Measurements from ENCODE around the gene DMAC2.

- no peak for TF ChIP-seq POLR2A (IDR thresholded peaks at IDR 0.05; ENCODE audit: low read length)
- no peak for TF ChIP-seq GATA1 (IDR thresholded peaks at IDR 0.05; ENCODE audit: low read depth, low read length)
Observed at GRCh38 chr19:41457241-41457640, 17.5 kb upstream of the DMAC2 start.
